Gastrocnemius medialis (tissue), 4 donors: ENCODE measurements around the gene PLCE1. TPM values are rescaled to one million over a fixed set of nuclear protein-coding genes. Genes with fewer than 3 reads are reported as not detected.

ENCODE experiments used
- ATAC-seq, 2 donors: fragments of 150-250 bp; one replicate each; pipeline ENCODE4 v1.9.1; 2016
- DNase-seq, 2 donors: peaks; one replicate each; pipeline ENCODE4 v3.0.0-alpha.2; 2019
- H3K27ac ChIP-seq, 4 donors: fragments of 200-600 bp; sonication (generic); 1 replicate in 1 of 4; 2 replicates in 3 of 4; pipeline ENCODE4 v1.5.1; 2016 to 2018; ENCODE audit warnings: mild to moderate bottlenecking in 2 of 4, moderate library complexity in 1 of 4
- H3K27me3 ChIP-seq, 3 donors: fragments of 200-600 bp; sonication (generic) in 2 of 3; 1 replicate in 1 of 3; 2 replicates in 2 of 3; pipeline versions ENCODE4 v1.5.1 to v1.6.0; 2016 to 2019; ENCODE audit warnings: mild to moderate bottlenecking in 1 of 3, moderate library complexity in 1 of 3
- H3K36me3 ChIP-seq, 2 donors: fragments of 200-600 bp; sonication (generic) in 1 of 2; one replicate each; pipeline ENCODE4 v1.5.1; 2017 to 2018
- H3K4me1 ChIP-seq, 2 donors: fragments of 200-600 bp; sonication (generic) in 1 of 2; one replicate each; pipeline ENCODE4 v1.5.1; 2016 to 2017; ENCODE audit warnings: mild to moderate bottlenecking in 2 of 2
- H3K4me3 ChIP-seq, 4 donors: fragments of 200-600 bp; sonication (generic) in 3 of 4; 1 replicate in 1 of 4; 2 replicates in 3 of 4; pipeline ENCODE4 v1.5.1; 2016 to 2019; ENCODE audit warnings: mild to moderate bottlenecking in 2 of 4
- H3K9me3 ChIP-seq, 3 donors: fragments of 200-600 bp; sonication (generic) in 2 of 3; 1 replicate in 1 of 3; 2 replicates in 2 of 3; pipeline ENCODE4 v1.5.1; 2016 to 2019
- CTCF ChIP-seq, 5 experiments: fragments of 450-650 bp in 3 of 5; fragments of 200-600 bp in 2 of 5; sonication (generic) in 2 of 5; IDR thresholded peaks in 4 of 5; conservative IDR thresholded peaks in 1 of 5; 1 replicate in 4 of 5; 2 replicates in 1 of 5; pipeline ENCODE4 v1.5.1; 2016 to 2019; ENCODE audit warnings: antibody characterized with exemption in 5 of 5, mild to moderate bottlenecking in 3 of 5, moderate library complexity in 3 of 5
- POLR2A ChIP-seq, 2 donors: fragments of 450-650 bp; IDR thresholded peaks; one replicate each; pipeline ENCODE4 v1.6.1; 2017; ENCODE audit warnings: antibody characterized with exemption in 2 of 2, mild to moderate bottlenecking in 2 of 2, moderate library complexity in 2 of 2
- in situ Hi-C, 4 donors: fragments of 200-750 bp; cut with MboI; loops; one replicate each; pipeline versions ENCODE4 v1.15.0 to v1.8.0; 2017; ENCODE audit warnings: low sequenced_read_pairs in 4 of 4
- intact Hi-C: fragments of 100-400 bp; cut with DNase I; formaldehyde crosslinking; loops from one replicate; pipeline ENCODE4 v1.15.1; 2023; ENCODE audit warnings: low total_unique reads
- total RNA-seq, 4 donors: library from RNA; depleted of rRNA; stranded (reverse); fragments of >200 nt; gene quantifications; one replicate each; pipeline versions ENCODE4 v1.1.0 to v1.2.3, GENCODE V29; 2016

Gene PLCE1
- total RNA-seq, 4 donors from 2014 or later = 2.7 to 5.9 (median 3.8) TPM

GRCh38 chr10:94016727-94017714 is 23.3 kb downstream of the PLCE1 start:
- intact Hi-C loops = no loop called here
- H3K4me3 ChIP-seq = no peak overlapping the region
- peaks cover 0 to 6% of the 10 kb centered on the region in 2 donors for H3K4me1 ChIP-seq
- no peak for TF ChIP-seq POLR2A (IDR thresholded peaks at IDR 0.05)
- no peaks in the 10 kb centered on the region for H3K9me3 ChIP-seq
- in situ Hi-C loops = no loop called here
- no peak for DNase-seq
- ATAC-seq = no peak
- no peaks in the 10 kb centered on the region for H3K27me3 ChIP-seq
- no peaks in the 10 kb centered on the region for H3K36me3 ChIP-seq
- no peak overlapping the region for H3K27ac ChIP-seq

- Histone ChIP-seq H3K4me3 (no peak overlapping the region), H3K9me3 (no peaks in the 10 kb centered on the region), H3K27ac (no peak overlapping the region), H3K4me1 (no peaks in the 10 kb centered on the region), H3K27me3 (no peaks in the 10 kb centered on the region), H3K36me3 (no peaks in the 10 kb centered on the region)
- DNase-seq (no peak), ATAC-seq (no peak)
- intact Hi-C loops = no loop called here
- TF ChIP-seq CTCF (IDR thresholded peaks at IDR 0.05 in 4 of 5, conservative IDR thresholded peaks at IDR 0.05 in 1 of 5) (no peak), POLR2A (IDR thresholded peaks at IDR 0.05) (no peak)
- in situ Hi-C loops = no loop called here
These were observed 24.4 kb downstream of the PLCE1 start for GRCh38 chr10:94018107-94018506.

- DNase-seq = no peak
- TF ChIP-seq POLR2A (IDR thresholded peaks at IDR 0.05) = no peak
- TF ChIP-seq CTCF (IDR thresholded peaks at IDR 0.05 in 4 of 5, conservative IDR thresholded peaks at IDR 0.05 in 1 of 5) = no peak
- in situ Hi-C loops = no loop called here
- peaks cover 0 to 11% (median 0%) of the 10 kb centered on the region in 3 donors for H3K9me3 ChIP-seq
- ATAC-seq = no peak
- no peaks in the 10 kb centered on the region for H3K4me1 ChIP-seq
- no peaks in the 10 kb centered on the region for H3K36me3 ChIP-seq
- H3K27ac ChIP-seq = no peak overlapping the region
- H3K27me3 ChIP-seq = no peaks in the 10 kb centered on the region
- no peak overlapping the region for H3K4me3 ChIP-seq
- intact Hi-C loops = no loop called here
These were observed 30.2 kb downstream of the PLCE1 start for GRCh38 chr10:94023906-94024305.

GRCh38 chr10:94024407-94024806 is 30.7 kb downstream of the PLCE1 start:
- Histone ChIP-seq H3K4me3 (no peak overlapping the region), H3K27ac (no peak overlapping the region), H3K36me3 (no peaks in the 10 kb centered on the region), H3K9me3 (peaks cover 0 to 16% (median 0%) of the 10 kb centered on the region in 3 donors), H3K4me1 (no peaks in the 10 kb centered on the region), H3K27me3 (no peaks in the 10 kb centered on the region)
- in situ Hi-C loops = no loop called here
- intact Hi-C loops = no loop called here
- TF ChIP-seq CTCF (IDR thresholded peaks at IDR 0.05 in 4 of 5, conservative IDR thresholded peaks at IDR 0.05 in 1 of 5) (no peak), POLR2A (IDR thresholded peaks at IDR 0.05) (no peak)
- no peak for ATAC-seq
- no peak for DNase-seq

- Histone ChIP-seq H3K27ac (no peak overlapping the region), H3K9me3 (peaks cover 0 to 28% (median 3%) of the 10 kb centered on the region in 3 donors), H3K27me3 (no peaks in the 10 kb centered on the region), H3K4me1 (no peaks in the 10 kb centered on the region), H3K4me3 (no peak overlapping the region), H3K36me3 (no peaks in the 10 kb centered on the region)
- intact Hi-C loops = no loop called here
- ATAC-seq (no peak), DNase-seq (no peak)
- in situ Hi-C loops = no loop called here
- TF ChIP-seq POLR2A (IDR thresholded peaks at IDR 0.05) (no peak), CTCF (IDR thresholded peaks at IDR 0.05 in 4 of 5, conservative IDR thresholded peaks at IDR 0.05 in 1 of 5) (no peak)
These were observed 32.1 kb downstream of the PLCE1 start for GRCh38 chr10:94025806-94026205.
